GM23248 (cell line): ENCODE measurements around the gene LRBA.

Experiments used
- EZH2 ChIP-seq: fragments of 200-600 bp; sonication (generic); IDR thresholded peaks from 2 replicates; pipeline ENCODE4 v1.6.1; 2018; ENCODE audit warnings: antibody characterized with exemption, mild to moderate bottlenecking; ENCODE audit not compliant: insufficient read depth, poor library complexity, severe bottlenecking
- EZH2phosphoT487 ChIP-seq: fragments of 200-600 bp; sonication (generic); IDR thresholded peaks from 2 replicates; pipeline ENCODE4 v1.6.1; 2018; ENCODE audit warnings: antibody characterized with exemption, moderate library complexity, mild to moderate bottlenecking, low read depth; ENCODE audit not compliant: insufficient read depth

DNA sequence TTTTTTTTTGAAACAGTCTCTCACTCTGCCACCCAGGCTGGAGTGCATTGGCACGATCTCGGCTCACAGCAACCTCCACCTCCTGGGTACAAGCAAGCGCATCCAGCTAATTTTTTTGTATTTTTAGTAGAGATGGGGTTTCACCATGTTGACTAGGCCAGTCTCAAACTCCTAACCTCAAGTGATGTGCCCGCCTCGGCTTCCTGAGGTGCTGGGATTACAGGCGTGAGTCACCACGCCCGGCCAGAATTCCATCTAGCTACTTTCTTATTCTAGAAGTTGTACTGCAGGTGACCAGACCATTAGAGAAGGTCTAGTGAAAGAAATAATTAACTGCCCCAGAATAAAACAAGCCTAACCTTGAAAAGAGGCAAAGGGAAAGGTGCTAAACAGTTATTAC, 2.3 kb downstream of the LRBA start:
- no peak for TF ChIP-seq EZH2
- no peak for TF ChIP-seq EZH2phosphoT487
